ENCODE results near the gene ARPP19. TPM values are rescaled to one million over a fixed set of nuclear protein-coding genes. Genes with fewer than 3 reads are reported as not detected.
"Not testable (repeated sequence)": the region's sequence is repeated elsewhere in the genome, so short reads cannot be mapped to it uniquely, and the experiment has no call there.

ARPP19 gene
- polyA plus RNA-seq, 4 donors: 119 to 143 (median 133) TPM

DNA sequence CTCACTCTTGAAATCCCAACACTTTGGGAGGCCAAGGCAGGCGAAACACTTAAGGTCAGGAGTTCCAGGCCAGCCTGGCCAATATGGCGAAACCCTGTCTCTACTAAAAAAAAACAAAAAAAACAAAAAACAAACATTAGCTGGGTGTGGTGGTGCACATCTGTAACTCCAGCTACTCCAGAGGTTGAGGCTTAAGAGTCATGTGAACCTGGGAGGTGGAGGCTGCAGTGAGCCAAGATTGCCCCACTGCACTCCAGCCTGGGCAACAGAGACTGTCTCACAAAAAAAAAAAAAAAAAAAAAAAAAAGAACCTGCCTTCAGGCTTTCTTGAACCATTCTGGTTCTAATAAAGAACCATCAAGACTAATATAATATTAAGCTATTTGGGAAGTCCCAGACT, 16.5 kb downstream of the ARPP19 start:
- no peak for DNase-seq (ENCODE audit: low read depth in 4 of 4, low spot score in 2 of 4)

DNA sequence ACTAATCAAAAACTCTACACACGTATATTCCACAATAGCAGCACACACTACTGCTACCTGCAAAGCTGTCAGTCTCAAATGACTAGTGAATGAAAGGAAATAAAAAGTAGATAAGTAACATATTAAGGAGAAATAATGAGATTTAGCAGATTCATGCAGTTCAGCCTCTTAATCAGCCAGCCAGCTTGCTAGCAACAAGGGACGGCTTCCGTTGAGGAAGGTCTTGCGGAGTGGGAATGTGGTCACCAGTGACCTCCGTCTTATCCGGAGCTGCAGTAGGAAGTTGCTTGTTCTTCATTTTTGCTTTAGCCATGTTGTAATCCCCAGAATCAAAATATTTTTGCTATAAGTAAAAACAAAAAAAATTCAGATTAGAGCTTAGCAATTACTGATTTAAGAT, 17.1 kb downstream of the ARPP19 start:
- DNase-seq (ENCODE audit: low read depth in 4 of 4, low spot score in 2 of 4): no peak

DNA sequence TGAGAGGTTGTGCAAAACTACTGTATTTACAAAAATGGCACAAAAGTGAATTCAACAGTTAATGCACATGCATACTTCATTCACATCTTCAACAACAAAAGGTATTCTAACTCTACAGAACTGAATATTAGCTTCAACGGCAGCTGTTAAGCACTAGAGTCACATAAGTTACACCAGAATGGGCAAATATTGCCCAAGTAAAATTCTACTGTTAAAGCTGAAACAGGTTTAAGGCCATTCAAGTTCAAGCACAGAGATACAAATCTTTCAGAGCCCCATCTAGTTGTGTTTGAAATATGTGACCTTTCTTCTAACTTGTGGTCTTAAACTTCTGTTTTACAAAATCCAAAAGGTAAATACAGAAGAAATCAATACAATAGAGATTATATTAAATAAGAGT, 17.6 kb downstream of the ARPP19 start:
- DNase-seq (ENCODE audit: low read depth in 4 of 4, low spot score in 2 of 4): not testable (repeated sequence)

DNA sequence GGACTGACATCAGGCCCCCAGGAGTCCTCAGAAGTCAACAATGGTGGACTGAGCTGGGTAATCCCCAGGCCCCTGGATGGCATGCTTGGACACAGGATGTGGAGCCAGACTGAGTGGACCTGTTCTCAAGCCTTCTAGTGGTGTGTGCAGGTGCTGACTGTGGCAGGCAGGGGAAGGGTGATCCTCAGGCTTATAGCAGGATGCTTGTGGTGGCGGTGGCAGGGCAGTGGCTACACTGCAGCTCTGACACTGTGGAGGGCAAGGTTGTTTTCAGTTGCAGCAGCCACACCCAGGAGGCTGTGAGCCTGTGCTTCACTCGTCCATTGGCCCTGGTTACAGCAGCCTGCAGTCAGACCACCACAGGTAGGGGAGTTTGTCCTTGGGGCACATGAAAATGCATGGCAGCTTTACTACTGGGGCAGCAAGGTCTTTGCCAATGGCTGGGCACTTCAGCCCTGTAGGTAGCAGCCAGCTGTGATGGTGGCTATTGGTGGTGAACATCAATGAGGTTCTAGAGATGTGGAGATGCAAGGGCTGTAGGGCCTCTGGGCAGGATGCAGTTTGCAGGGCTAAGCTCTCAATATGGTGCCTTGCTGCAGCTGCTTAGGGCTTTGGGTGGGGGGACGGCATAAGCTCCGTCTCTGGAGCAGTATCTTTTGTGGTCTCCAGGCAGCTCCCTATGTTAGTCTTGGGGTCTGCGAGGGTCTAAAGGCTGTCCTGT, 22.6 kb downstream of the ARPP19 start:
- no peak for DNase-seq (ENCODE audit: low read depth in 4 of 4, low spot score in 2 of 4)

GRCh38 chr15:52540374-52541012, 28.3 kb downstream of the ARPP19 start:
- DNase-seq (ENCODE audit: low read depth in 4 of 4, low spot score in 2 of 4): no peak

GRCh38 chr15:52537459-52537858, 31.4 kb downstream of the ARPP19 start:
- no peak for DNase-seq (ENCODE audit: low read depth in 4 of 4, low spot score in 2 of 4)

GRCh38 chr15:52532427-52532826, 36.4 kb downstream of the ARPP19 start:
- DNase-seq (ENCODE audit: low read depth in 4 of 4, low spot score in 2 of 4): no peak

- DNase-seq (ENCODE audit: low read depth in 4 of 4, low spot score in 2 of 4): no peak
Measured at GRCh38 chr15:52529940-52530339, 38.9 kb downstream of the ARPP19 start.

- peak in 2 of 4 donors; percentile 6 to 9 for DNase-seq (ENCODE audit: low read depth in 4 of 4, low spot score in 2 of 4)
Measured at GRCh38 chr15:52529341-52529924, 39.4 kb downstream of the ARPP19 start.

GRCh38 chr15:52528564-52529340, 40.1 kb downstream of the ARPP19 start, which contains the start of gene MYO5A:
Gene MYO5A, minus strand, starts transcription at chr15:52528880. Its CDS starts 74 bp downstream, at chr15:52528806.
- peak in 2 of 4 donors; percentile 9 to 37 for DNase-seq (ENCODE audit: low read depth in 4 of 4, low spot score in 2 of 4)

DNA sequence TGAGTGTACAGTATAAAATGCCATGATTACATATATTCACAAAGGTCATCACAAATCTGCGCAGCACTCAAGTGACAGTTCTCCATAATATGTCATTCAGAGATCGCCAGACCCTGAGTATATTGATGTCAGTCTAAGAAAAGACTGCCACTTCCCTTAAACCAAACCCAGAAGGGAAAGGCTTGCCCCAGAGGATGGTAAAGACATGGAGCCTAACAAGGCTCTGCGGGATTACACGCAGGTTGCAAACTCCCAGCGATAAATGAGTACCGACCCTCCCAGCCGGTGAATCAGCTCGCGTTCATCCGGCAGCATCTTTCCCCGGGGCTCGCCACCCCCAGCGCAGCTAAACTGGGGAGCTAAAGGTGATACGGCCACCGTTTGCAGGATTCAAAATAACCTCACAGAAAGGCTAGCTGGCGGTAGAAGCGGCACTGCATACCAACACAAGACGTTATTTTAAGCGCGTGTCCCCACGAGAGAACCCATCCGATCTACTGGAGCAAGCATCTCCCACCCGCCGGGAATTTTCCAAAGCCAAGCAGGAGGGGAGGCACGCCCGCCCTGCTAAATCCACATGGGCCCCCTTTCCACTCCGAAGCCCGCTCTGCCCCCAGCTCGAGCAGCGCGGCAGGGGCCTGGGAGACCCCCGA, 40.8 kb downstream of the ARPP19 start:
- peak in 2 of 4 donors; percentile 9 to 22 for DNase-seq (ENCODE audit: low read depth in 4 of 4, low spot score in 2 of 4)

DNA sequence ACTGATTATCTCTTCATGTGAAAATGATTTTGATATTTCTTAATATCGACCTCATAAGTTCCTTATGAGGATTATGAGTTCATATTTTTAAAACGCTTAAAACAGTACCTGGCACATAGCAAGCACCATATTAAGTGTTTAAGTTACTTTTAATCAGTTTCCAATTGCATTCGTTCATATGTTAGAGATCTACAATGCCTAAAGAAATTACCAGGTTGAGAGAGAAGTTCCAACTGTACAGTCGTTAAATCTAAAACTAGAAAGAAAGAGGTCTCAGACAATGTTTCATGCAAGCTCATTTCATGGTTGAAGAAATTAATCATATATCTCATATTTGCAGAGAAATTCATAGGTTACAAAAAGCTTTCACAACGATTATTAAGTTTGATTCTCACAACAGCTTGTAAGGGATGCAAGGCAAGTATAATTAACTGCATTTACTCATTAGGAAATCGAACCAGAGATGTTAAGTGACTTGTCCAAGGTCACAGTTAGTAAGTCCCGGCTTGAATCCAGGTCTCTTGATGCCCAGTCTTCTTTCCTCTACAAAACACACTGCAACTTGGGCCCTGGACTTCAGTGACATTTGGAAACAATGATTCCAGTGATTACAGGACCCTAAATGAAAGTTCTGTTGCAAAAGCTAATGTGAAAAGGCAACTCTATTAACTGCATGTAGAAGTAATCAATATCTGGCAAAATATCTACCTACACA, 41.5 kb downstream of the ARPP19 start:
- DNase-seq (ENCODE audit: low read depth in 4 of 4, low spot score in 2 of 4): no peak

- DNase-seq (ENCODE audit: low read depth in 4 of 4, low spot score in 2 of 4): no peak
Measured at GRCh38 chr15:52524223-52525136, 44.4 kb downstream of the ARPP19 start.

GRCh38 chr15:52523647-52524046, 45.2 kb downstream of the ARPP19 start:
- no peak for DNase-seq (ENCODE audit: low read depth in 4 of 4, low spot score in 2 of 4)

- DNase-seq (ENCODE audit: low read depth in 4 of 4, low spot score in 2 of 4): no peak
Measured at GRCh38 chr15:52523192-52523591, 45.6 kb downstream of the ARPP19 start.

GRCh38 chr15:52521682-52522081, 47.1 kb downstream of the ARPP19 start:
- no peak for DNase-seq (ENCODE audit: low read depth in 4 of 4, low spot score in 2 of 4)

DNA sequence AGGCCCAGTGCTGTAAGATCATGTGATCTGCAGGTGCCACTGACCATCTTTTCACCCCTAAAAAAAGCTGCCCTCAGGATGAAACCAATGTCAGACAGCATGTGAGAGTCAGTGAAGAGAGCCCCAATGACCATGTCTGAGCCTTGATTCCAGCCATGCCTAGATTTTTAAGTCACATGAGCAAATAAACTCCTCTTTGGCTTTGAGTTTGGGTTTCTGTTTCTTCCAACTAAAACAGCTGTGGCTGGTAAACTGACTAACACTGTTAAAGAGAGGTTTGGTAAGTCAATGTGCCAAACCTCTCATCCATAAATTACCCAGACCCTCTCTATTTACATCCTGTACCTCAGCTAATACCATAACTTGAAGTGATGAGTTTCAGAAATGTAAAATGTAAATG, 48.4 kb downstream of the ARPP19 start:
- no peak for DNase-seq (ENCODE audit: low read depth in 4 of 4, low spot score in 2 of 4)

DNA sequence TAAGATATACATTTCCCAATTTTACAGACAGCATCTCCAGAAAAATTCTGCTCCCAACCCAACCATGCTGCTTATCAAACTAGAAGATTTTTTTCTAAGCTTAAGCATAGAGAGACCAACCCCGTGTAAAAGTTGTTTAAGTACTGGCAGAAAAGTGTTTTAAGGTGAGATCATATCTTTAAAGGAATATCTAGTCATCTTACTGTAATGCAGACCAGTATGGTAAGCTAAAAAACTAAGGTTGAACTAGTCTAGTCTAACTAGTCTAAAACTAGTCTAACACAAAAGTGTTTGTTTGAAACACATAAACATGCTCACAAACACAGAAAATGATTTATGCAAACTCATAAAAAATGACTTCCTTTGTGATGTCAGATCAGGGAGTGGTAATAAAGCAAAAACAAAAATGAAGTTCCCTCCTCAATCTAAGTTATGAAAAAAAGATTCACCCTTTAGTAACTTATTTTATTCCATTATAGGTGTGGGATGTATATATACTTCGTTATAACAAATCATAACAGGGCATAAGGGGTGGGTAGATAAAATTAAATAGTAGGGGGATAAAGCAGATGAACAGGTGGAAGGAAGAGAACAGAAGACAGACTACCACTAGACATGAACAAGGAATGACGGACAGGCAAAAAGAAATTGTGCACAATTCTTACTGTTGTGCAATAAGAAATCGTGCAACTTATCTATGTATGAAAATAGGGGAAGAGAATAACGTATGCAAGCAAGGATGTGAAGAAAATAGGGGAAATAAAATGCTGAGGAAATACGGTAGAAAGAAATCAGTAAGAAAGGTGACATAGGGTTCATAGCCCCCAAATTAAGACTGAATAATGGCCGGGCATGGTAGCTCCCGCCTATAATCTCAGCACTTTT, 50.1 kb downstream of the ARPP19 start:
- no peak for DNase-seq (ENCODE audit: low read depth in 4 of 4, low spot score in 2 of 4)

All from left renal cortex interstitium (tissue), 4 donors.